GM18517 (cell line): ENCODE results near the gene KMT2D.

ENCODE experiments used
- ATAC-seq: cut with Tn5 transposase; IDR thresholded peaks from one replicate; pipeline ENCODE4 v1.9.1; 2021; ENCODE audit warnings: mild to moderate bottlenecking, moderate library complexity; ENCODE audit not compliant: unreplicated experiment

The KMT2D gene

DNA sequence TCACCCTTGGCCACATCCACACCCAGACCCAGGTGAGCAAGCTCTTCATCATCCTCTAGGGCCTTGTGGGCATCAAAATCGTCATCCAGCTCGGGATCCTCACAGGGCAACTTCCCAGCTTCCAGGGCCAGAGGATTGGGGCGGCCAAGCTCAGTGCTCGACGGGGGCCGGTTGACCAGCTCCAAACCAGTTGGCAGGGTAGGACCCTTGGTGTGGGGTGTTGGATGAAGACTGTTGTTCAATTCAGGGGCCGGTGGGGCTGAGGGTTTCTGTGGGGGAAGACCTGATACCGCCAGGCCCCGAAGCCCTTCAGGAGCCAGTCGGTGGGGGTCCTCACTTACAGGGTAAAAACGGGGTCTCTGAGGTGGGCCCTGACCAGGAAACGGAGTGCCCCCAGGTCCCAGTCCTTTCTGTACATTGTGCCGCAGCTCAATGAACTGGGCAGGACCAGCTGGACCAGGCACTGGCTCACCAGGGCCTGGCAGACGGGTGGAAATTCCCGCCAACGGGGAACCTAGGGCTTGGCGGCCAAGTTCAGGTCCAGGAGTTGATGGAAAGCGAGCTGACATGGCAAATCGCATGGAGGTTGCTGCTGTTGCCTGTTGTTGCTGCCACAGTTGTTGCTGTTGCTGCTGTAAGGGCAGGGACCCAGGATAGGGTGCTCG is 22.2 kb downstream of the KMT2D start:
- no peak for ATAC-seq

DNA sequence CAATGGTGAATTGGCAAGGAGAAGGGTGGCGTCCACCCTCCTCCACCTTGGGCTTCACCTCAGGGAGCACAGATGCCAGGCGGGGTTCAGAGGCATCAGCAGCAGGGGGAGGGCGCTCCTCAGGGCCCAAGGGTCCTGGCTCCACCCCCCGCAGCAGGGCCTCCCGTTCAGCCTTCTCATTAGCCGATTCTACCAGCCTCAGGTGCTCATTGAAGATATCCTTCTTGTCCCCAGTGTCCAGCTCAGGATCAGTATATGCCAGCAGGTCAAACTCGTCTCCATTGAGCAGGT is 22.7 kb downstream of the KMT2D start:
- ATAC-seq = no peak

DNA sequence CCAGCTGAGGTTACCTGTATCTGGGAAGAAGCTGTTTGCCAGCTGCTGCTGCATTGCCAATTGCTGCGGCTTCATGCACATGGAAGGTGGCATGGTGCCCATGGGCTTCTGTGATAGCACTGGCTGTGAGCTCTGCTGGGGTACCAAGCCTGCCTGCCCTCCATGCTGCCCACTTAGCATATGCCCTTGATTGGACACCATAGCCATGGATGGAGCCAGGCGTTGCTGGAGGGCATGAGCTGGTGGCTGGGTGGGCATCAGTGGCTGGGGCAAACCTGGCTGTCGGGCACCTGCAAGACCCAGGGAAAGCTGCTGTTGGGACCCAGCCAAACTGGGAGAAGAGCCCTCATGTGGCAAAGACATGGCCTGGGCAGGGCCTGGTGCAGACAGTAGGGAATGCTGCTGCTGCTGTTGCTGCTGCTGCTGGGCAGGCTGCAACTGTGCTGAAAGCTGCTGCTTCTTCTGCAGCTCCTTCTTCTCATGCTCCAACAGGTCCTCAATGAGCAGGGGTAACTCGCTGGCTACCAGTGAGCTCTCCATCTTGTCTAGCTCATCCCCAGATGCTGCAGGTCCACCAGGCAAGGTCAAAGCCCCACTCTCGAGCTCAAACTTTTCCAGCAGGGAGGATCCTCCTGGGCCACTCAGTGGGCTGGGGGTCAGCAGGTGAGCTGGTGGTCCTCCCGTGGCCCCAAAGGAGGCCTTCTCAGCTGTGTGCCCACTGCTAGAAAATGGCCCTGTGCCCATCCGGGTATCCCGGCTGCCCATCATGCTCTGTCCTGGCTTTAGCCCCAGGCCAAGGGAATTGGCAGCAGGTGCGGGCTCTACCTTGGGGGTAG is 23.3 kb downstream of the KMT2D start:
- no peak for ATAC-seq

DNA sequence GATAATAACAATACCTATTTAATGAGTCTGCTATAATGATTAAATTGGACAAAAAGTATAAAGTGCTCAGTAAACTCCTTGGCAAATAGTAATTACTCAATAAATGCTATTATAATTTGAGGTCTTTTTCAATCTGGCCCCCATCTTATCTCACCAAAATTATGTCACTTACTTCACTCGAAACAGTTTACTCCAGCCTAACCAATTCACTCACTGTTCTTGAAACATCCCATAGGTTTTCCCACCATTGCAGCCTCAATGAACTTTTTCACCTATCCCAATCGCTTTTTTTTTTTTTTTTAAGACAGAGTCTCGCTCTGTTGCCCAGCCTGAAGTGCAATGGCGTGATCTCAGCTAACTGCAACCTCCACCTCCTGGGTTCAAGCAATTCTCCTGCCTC is 24.6 kb downstream of the KMT2D start:
- ATAC-seq = no peak

DNA sequence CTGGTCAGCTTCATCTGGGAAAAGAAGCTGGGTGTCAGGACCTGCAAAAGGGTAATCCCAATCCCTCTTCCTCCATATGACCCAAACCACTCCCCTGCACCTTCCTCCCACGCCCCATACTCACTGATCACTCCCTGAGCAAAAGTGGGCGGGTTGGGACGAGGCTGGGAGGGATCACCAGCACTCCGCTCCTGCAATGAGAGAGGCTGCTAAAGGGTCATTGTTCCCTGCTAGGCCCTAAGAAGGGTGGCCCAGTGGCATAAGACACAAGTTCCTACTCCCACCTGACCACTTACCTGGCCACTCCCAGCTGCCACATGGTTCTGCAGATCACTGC is 26.3 kb downstream of the KMT2D start:
- ATAC-seq = no peak

DNA sequence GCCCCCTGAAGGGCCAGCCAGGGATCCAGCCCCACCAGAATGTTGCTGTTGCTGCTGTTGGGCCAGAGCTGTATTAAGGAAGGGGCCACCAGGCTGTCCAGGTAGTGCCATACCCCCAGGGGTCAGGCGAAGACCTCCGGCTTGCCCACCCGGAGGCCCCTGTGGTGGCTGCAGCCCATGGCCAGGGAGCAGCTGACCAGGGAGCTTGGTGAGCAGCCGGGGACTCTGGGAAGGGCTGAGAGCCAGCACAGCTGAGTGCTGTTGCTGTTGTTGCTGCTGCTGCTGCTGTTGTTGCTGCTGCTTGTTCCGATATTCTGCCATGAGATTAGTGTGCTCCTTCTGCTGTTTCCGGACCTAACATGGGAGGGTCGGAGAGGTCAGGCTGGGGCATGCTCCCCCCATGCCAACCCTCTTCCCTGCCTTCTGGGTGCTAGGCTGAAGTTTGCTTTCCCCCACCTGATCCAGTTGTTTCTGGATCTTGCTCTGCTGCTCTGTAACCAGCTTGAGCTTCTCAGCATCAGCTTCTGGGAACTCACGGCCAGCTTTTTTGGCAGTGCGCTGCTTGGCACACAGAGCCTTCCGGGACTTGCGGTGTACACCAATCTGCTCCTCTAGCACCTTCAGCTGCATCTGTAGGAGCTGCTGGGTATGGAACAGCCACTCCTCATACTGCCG is 26.8 kb downstream of the KMT2D start:
- ATAC-seq = no peak

DNA sequence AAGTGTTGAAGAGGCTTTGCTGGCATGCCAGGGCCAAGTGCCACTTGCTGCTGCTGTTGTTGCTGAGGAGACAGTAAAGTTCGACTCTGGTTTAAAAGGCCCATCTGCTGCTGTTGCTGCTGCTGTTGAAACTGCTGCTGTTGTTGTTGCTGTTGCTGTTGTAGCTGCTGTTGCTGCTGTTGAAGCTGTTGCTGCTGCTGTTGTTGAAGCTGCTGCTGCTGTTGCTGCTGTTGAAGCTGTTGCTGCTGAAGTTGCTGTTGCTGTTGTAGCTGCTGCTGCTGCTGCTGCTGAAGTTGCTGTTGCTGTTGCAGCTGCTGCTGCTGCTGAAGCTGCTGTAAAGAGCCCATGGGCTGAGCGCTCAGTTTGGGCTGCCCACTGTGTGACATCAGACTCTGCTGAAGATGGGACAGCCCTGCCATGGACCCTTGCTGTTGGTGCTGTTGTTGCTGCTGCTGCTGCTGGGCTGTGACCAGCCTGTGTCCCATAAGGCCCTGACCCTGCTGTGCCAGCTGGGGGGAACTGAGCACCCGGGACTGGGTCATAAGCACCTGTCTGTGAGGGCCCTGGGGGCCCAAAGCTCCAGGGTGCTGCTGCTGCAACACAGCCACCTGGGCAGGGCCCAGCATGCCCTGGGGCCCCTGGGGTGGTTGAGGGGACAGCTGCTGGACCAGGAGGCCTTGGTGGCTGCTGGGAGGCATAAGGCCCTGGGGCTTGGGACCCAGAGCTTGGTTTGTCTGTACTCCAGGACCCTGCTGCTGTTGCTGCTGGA is 27.7 kb downstream of the KMT2D start:
- ATAC-seq = no peak

DNA sequence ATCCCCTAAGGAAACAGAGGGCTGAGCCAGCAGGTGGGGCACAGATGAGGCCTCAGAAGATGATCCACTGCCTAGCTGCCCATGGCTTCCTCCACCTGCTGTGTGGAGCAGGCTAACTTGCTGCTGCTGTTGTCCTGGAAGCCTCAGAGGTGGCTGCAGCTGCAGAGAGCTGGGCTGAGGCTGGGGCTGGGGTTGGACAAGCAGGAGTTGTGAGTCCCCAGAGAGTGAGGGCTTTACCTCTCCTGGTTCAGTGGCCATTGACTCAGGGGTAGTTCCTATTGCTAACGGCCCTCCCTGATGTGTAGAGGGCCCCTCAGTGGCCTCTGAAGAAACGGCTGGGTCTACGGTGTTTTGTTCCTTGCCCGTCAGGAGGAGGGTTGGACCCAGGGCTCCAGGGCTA is 28.3 kb downstream of the KMT2D start:
- ATAC-seq = no peak

DNA sequence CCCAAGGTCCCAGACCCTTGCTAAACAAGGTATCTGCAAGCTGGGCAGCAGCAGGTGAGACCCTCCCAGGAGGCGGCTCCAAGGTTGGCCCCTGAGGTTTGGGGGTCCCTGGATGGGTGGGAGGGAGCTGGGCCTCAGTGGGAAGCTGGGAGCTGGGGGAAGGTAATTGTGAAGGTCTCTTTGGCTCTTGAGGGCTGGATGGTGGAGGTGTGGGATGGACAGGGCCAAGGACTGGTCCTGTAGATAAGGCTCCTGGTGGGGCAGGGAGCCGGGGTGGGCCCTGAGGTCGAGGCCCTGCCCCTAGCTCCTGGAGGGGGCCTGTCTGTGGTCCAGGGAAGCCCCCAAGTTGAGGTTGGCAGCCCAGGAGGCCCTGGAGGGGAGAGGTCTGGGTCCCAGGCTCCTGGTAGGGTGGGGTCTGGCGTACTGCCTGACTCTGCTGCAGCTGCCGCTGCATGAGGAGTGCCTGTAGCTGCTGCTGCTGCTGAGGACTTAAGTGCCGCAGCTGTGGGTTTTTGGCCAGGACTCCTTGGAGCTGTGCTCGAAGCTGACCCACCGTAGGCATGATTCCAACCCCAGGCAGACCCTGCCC is 28.9 kb downstream of the KMT2D start:
- ATAC-seq = no peak

DNA sequence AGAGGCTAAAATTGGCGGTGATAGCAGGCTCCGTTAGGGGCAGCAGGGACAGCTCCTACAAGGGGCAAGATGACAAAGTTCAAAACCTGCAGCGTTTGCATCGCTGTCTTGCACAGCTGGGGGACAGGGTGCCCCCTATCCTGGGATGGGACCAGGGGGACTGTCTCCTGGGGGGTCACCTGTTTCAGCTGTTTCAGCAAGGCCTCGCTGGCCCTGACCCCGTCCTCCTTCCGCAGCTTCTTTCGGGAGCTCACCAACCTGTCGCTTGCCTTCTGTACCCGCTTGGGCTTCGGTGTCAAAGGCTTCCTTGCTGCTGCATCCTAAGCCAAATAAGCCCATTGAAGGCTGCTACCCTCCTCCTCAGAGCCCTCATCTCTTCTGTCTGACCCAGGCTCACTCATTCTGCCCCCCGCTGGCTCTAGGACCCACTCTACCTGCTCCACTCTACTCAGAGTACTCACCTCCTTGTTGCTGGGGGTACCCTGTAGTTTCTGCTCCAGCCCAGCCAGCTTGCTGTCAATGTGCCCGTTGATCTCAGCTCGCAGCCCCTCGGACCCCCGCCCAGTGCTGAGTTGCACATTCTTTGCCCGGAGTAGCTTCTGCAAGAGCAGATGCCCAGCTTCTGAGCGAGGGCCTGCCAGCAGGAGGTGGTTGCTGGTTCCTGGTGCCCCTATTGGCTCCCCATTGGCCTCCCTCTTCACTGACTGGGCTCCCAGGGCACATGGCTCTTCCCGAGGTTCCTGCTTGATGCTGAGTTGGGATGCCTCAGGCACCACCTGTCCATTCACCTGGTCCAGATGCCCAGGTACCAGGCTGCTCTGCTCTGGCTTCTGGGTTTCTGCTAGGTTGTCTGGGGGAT is 29.7 kb downstream of the KMT2D start:
- ATAC-seq = no peak

DNA sequence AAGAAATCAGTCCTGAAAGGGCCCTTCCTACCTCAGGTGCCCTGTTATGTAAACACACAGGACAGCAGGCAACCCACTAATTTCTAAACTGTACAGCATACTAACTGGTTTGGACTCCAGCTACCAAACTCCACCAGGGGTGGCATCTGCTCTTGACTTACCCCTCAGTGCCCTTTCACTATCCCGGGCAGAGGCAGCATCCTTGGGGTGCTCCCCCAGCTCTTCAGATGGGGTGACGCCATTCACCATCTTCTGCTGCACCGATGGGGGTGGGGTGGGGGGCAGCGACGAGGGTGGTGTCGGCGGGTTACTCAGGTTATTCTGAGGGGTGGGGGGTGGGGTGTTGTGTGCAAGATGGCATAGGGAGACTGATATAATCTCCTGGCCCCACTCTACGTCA is 30.5 kb downstream of the KMT2D start:
- ATAC-seq = no peak

DNA sequence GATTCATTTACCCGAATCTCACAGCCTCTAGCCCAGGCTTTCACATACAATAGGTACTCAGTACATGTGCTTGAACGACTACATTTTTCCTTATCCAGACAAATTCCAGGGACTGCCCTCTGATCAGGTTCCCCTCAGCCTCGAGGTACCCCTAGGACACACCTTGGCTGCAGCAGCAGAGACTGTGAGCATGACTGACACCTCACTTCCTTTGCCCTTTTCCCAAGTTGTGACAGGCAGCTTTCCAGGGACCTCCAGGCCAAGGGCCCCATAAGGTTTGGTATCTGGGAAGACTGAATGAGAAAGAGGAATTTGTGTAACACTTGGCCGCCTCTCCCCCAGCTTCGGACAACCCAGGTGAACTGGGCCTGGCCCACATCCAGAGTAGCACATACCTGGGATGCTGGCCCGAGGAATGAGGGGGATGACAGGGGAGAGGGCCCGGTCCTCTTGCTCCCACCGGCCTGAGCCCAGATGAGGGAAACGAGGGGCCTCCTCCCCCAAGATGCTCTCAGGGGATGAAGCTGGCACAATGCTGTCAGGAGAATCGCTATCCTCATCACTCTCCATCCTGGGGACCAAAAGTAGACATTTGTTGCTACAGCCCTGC is 31.8 kb downstream of the KMT2D start:
- ATAC-seq = no peak

DNA sequence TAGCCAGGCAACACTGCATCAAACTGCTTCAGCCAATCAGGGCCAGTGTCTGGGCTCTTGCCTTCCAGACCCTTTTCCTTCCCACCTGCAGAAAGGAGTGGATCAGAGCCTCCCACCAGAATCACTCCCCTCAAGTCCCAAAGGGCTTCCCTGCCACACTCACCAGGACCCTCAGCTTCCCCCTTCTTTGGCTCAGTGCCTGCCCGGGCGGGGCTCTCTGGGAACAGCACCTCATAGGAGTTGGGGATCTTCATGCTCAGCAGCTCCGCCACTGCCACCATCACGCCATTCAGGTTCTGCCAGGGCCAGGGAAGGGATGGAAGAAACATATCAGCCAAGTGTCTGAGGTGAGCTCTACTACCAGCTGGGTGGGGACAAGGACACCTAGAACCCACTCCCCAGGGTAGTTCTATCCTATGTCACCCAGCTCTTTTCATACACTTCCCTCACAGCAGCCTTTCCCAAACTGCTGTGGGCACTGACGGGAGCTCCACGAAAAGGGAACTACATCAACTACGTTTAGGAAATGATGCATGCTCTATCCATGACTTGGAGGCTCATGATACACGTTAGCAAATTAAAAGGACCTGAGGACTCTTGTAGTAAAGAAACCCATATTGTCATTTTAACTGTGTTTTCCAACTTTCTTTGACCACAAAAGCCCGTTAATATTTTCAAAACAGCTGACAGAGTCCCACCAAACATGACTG is 32.6 kb downstream of the KMT2D start:
- no peak for ATAC-seq

DNA sequence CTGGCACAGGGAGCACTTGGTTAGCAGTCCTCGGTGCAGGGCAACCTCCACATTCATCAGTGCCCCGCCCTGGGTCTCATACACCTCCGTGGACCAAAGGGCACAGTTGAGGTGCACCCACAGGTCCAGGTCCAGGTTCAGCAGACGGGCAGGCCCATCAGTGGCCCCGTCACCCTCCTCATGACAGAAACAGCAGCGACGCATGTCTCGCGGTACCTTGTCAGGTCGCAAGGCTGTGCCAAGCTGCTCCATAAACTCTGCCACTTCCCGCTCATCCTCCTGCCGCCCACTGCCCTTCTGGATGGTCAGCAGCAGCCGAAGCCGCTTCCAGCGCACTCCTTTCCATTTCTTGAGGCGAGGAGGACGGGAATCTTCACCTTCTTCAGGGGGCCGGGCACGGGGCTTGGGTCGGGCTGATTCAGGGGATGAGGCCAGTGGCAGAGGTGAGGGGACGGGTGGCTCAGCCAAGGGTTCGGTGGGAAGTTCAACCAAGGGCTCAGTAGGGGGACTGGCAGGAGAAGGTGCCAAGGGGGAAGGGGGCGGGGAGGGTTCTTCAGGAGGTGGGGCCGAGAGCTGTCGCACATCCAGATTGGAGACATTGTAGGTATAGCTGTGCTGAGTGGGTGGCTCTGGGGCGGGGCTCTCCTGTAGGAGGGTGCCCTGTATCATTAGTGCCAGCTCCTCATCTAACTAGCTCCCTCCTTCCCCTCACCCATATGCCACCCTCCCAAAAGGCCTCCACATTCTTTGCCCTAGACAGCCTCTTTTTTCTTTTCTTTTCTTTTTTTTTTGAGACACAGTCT is 33.7 kb downstream of the KMT2D start:
- ATAC-seq = no peak

DNA sequence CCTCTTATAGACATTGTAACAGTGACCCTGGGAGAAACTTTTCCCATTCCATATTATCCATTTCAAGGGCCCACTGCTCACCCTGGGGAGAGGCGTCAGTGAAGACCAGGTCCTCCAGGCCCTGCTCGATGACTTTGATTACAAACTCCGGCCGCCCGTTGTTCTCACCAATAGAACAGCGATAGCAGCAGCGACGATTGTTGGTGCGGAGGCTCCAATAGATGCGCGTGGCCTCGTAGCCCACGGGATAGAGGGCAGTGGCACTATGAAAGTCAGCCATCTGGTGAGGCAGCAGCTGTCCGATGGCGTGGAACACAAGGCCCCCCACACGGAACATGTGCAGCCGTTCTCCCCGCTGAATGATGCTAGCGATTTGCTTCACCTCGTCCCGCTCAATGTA is 34.5 kb downstream of the KMT2D start:
- no peak for ATAC-seq

DNA sequence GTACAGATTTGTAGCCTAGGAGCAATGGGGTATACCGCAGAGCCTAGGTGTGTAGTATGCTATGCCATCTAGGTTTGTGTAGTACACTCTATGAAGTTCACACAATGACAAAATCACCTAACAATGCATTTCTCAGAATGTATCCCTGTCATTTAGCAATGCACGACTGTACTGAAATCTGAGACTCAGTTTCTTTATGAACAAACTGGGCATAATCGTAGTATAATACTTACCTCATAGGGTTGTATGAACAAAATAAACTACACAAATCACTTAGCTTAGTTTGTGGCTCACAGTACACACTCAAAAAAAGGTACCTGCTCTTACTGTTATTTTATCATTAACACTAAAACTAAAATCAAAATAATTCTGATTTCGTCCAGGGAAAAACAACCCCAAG is 35.1 kb downstream of the KMT2D start:
- no peak for ATAC-seq

DNA sequence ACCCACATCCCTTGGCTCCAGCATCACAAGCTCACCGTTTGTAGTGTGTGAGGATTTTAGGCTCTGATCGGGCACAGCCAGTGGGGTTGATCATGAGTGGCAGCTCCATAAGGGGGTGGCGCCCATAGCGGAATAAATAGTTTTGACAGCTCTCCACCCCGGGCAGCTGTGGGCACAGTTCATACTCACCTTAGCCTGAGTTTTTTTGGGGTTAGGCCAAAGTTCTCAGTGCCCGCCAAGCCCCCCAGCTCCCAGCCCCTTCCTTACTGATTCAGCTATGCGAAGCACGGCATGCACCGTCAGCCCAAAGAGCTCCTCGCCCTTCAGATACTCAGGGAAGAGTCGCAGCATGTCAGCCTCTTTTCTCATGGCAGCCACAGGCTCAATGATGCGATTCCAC is 36.1 kb downstream of the KMT2D start:
- ATAC-seq = no peak

DNA sequence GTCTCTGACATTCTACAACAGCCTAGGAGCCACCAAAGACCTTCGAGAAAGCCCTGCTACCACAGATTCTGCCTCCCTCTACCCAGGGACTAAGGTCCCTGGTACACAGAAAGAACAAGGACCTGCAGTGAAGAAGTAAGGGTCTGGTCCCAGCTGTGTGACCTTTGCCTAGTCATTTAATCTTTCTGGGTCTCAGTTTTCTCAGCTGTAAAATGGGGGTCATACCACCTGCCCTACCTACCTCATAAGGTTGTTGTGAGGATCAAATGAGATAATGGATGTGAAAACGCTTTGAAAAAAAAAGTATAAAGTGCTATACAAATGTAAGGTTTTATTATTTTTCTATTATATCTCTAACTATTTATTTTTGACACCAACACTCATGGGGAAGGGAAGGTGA is 36.8 kb downstream of the KMT2D start:
- no peak for ATAC-seq
